ENCODE measurements around the gene LHFPL3.

DNA sequence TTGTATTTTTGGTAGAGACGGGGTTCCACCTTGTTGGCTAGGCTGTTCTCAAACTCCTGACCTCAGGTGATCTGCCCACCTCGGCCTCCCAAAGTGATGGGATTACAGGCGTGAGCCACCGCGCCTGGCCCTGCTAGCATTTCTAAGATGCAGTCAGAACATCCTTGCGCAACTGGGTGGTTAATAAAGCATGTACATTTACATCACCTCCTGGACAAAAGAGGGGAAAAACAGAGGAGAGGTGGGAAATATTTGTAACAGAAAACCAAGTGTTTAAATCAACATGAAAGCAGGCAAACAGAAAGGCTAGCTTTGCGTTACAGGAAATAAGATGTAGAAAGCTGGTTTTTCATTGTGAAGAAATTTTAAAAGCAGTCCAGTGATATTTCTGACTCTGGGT, 464.7 kb downstream of the LHFPL3 start:
- TF ChIP-seq, protein P1, sequence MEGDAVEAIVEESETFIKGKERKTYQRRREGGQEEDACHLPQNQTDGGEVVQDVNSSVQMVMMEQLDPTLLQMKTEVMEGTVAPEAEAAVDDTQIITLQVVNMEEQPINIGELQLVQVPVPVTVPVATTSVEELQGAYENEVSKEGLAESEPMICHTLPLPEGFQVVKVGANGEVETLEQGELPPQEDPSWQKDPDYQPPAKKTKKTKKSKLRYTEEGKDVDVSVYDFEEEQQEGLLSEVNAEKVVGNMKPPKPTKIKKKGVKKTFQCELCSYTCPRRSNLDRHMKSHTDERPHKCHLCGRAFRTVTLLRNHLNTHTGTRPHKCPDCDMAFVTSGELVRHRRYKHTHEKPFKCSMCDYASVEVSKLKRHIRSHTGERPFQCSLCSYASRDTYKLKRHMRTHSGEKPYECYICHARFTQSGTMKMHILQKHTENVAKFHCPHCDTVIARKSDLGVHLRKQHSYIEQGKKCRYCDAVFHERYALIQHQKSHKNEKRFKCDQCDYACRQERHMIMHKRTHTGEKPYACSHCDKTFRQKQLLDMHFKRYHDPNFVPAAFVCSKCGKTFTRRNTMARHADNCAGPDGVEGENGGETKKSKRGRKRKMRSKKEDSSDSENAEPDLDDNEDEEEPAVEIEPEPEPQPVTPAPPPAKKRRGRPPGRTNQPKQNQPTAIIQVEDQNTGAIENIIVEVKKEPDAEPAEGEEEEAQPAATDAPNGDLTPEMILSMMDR (IDR thresholded peaks at IDR 0.05; ENCODE audit: low read length) = no peak
- TF ChIP-seq EZH2 (optimal IDR thresholded peaks at IDR 0.05; ENCODE audit: low read depth, low read length) = no peak
- no peak for TF ChIP-seq EZH2phosphoT487 (IDR thresholded peaks at IDR 0.05; ENCODE audit: low read length)
